ENCODE measurements around the gene INHBC. TPM values are rescaled to one million over a fixed set of nuclear protein-coding genes. Genes with fewer than 3 reads are reported as not detected.

The INHBC gene, protein sequence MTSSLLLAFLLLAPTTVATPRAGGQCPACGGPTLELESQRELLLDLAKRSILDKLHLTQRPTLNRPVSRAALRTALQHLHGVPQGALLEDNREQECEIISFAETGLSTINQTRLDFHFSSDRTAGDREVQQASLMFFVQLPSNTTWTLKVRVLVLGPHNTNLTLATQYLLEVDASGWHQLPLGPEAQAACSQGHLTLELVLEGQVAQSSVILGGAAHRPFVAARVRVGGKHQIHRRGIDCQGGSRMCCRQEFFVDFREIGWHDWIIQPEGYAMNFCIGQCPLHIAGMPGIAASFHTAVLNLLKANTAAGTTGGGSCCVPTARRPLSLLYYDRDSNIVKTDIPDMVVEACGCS
- not detected in 3 replicates for total RNA-seq
- long read RNA-seq, result 0 reads

DNA sequence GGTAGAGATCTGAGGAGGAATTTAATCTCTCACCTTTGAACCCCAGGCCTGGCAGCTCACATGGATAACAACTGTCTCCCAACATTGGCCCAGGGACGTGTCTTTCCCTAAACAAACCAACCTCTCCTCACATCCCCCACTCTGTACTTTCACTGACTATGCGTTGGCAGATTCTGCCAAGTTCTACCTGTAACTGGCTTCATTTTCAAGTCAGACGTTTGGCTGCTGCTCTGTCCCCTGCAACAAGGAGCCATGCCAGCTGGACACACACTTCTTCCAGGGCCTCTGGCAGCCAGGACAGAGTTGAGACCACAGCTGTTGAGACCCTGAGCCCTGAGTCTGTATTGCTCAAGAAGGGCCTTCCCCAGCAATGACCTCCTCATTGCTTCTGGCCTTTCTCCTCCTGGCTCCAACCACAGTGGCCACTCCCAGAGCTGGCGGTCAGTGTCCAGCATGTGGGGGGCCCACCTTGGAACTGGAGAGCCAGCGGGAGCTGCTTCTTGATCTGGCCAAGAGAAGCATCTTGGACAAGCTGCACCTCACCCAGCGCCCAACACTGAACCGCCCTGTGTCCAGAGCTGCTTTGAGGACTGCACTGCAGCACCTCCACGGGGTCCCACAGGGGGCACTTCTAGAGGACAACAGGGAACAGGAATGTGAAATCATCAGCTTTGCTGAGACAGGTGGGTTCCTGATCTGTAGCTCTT is at the start of gene INHBC:
Gene INHBC, plus strand, starts transcription at position 268 of the 707 bp plus-strand sequence. Its CDS starts 103 bp downstream, at position 371.
- no peaks in the 10 kb centered on the region for H3K27me3 Mint-ChIP-seq (ENCODE audit: low read depth)
- peaks cover 12% of the 10 kb centered on the region for H3K4me1 Mint-ChIP-seq (ENCODE audit: low read depth)
- TF ChIP-seq, protein P1, sequence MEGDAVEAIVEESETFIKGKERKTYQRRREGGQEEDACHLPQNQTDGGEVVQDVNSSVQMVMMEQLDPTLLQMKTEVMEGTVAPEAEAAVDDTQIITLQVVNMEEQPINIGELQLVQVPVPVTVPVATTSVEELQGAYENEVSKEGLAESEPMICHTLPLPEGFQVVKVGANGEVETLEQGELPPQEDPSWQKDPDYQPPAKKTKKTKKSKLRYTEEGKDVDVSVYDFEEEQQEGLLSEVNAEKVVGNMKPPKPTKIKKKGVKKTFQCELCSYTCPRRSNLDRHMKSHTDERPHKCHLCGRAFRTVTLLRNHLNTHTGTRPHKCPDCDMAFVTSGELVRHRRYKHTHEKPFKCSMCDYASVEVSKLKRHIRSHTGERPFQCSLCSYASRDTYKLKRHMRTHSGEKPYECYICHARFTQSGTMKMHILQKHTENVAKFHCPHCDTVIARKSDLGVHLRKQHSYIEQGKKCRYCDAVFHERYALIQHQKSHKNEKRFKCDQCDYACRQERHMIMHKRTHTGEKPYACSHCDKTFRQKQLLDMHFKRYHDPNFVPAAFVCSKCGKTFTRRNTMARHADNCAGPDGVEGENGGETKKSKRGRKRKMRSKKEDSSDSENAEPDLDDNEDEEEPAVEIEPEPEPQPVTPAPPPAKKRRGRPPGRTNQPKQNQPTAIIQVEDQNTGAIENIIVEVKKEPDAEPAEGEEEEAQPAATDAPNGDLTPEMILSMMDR (IDR thresholded peaks at IDR 0.05), result no peak
- no peaks in the 10 kb centered on the region for H3K36me3 Mint-ChIP-seq (ENCODE audit: low read depth)
- no peak within 1 kb of the TSS for H3K4me3 Mint-ChIP-seq (ENCODE audit: unreplicated experiment)
- H3K9me3 Mint-ChIP-seq (ENCODE audit: low read depth), result no peaks in the 10 kb centered on the region
- peak; percentile 79 for DNase-seq (ENCODE audit: low spot score)
- H3K27ac Mint-ChIP-seq (ENCODE audit: unreplicated experiment), result no peak within 1 kb of the TSS

DNA sequence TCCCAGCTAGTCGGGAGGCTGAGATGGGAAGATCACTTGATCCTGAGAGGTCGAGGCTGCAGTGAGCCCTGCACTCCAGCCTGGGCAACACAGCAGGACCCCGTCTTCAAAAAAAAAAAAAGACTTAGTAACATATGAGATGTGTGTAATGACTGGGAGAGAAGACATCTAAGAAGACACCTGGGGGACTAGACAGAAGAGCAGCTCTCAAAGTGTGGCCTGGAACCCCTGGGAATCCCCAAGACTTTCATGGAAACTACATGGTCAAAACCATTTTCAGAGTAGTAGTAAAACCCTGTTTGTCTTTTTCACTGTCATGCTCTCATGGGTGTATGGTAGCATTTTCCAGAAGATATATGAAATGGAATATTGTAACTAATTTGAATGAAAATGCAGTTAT is 49.0 kb upstream of the INHBC start:
- no peak for DNase-seq (ENCODE audit: low spot score)
- no peak overlapping the region for H3K4me3 Mint-ChIP-seq (ENCODE audit: unreplicated experiment)
- H3K27ac Mint-ChIP-seq (ENCODE audit: unreplicated experiment), result no peak overlapping the region

DNA sequence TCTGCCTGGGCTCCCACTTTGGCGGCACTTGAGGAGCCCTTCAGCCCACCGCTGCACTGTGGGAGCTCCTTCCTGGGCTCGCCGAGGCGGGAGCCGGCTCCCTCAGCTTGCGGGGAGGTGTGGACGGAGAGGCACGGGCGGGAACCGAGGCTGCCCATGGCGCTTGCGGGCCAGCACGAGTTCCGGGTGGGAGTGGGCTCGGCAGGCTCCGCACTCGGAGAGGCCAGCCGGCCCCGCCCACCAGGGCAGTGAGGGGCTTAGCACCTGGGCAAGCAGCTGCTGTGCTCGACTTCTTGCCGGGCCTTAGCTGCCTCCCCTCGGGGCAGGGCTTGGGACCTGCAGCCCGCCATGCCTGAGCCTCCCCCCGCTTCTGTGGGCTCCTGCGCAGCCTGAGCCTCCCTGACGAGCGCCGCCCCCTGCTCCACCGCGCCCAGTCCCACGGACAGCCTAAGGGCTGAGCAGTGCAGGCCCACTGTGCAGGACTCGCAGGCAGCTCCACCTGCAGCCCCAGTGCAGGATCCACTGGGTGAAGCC is 48.3 kb upstream of the INHBC start:
- no peak overlapping the region for H3K27ac Mint-ChIP-seq (ENCODE audit: unreplicated experiment)
- TF ChIP-seq, protein P1 (IDR thresholded peaks at IDR 0.05), result no peak
- peaks cover 17% of the 10 kb centered on the region for H3K4me1 Mint-ChIP-seq (ENCODE audit: low read depth)
- no peaks in the 10 kb centered on the region for H3K27me3 Mint-ChIP-seq (ENCODE audit: low read depth)
- no peaks in the 10 kb centered on the region for H3K9me3 Mint-ChIP-seq (ENCODE audit: low read depth)
- H3K36me3 Mint-ChIP-seq (ENCODE audit: low read depth), result no peaks in the 10 kb centered on the region
- H3K4me3 Mint-ChIP-seq (ENCODE audit: unreplicated experiment), result no peak overlapping the region
- no peak for DNase-seq (ENCODE audit: low spot score)

More for the DNA sequence above, 49.0 kb upstream of the INHBC start:
- TF ChIP-seq, protein P1 (IDR thresholded peaks at IDR 0.05), result no peak
- peaks cover 1% of the 10 kb centered on the region for H3K36me3 Mint-ChIP-seq (ENCODE audit: low read depth)
- no peaks in the 10 kb centered on the region for H3K9me3 Mint-ChIP-seq (ENCODE audit: low read depth)
- peaks cover 17% of the 10 kb centered on the region for H3K4me1 Mint-ChIP-seq (ENCODE audit: low read depth)
- no peaks in the 10 kb centered on the region for H3K27me3 Mint-ChIP-seq (ENCODE audit: low read depth)

DNA sequence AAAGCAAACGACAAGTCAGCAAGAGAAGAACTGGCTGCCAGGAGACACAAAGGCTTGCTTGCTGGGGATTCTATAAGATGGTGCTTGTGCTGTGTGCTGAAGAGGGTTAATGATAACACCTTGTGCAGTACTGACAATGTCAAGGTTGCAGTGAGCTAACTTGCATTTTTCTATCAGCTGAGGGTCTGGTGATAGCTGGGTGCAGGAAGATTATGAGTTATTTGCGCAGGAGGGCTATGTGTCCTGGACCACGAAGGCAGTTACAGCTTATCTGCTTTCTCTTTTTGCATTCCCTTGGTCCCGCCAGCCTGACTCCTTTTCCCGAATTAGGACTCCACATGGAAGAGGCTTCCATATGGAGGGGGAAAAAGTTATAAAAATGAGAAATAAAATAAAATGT is 46.2 kb upstream of the INHBC start:
- Mint-ChIP-seq H3K4me3 (ENCODE audit: unreplicated experiment) (no peak overlapping the region), H3K27ac (ENCODE audit: unreplicated experiment) (no peak overlapping the region), H3K36me3 (ENCODE audit: low read depth) (peaks cover 4% of the 10 kb centered on the region), H3K9me3 (ENCODE audit: low read depth) (no peaks in the 10 kb centered on the region), H3K27me3 (ENCODE audit: low read depth) (no peaks in the 10 kb centered on the region), H3K4me1 (ENCODE audit: low read depth) (peaks cover 17% of the 10 kb centered on the region)
- TF ChIP-seq, protein P1 (IDR thresholded peaks at IDR 0.05), result no peak
- DNase-seq (ENCODE audit: low spot score), result no peak

DNA sequence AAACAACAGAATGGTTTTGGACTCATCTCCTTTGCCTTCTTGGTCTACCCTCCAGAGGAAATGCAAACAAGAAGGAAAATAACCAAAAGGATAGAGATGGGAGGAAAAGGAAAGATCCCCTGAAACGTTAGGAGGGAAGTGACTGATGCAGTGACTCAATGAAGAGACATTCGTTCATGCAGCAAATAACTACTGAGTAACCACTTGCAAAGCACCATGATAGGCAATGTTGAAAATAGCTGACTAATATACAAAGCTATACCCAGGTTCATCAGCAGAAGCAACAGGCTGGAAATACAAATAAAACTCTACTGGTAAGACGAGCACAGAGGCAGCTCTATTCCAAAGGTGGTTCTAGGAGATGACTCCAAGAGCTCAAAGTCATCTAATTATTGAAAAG is 45.6 kb upstream of the INHBC start:
- DNase-seq (ENCODE audit: low spot score), result no peak
- TF ChIP-seq, protein P1 (IDR thresholded peaks at IDR 0.05), result no peak
- Mint-ChIP-seq H3K27ac (ENCODE audit: unreplicated experiment) (no peak overlapping the region), H3K36me3 (ENCODE audit: low read depth) (peaks cover 7% of the 10 kb centered on the region), H3K9me3 (ENCODE audit: low read depth) (no peaks in the 10 kb centered on the region), H3K4me1 (ENCODE audit: low read depth) (peaks cover 17% of the 10 kb centered on the region), H3K27me3 (ENCODE audit: low read depth) (no peaks in the 10 kb centered on the region), H3K4me3 (ENCODE audit: unreplicated experiment) (no peak overlapping the region)
